NCI-H1417 (cell line): ENCODE measurements around the gene FAM131B.
A peak's percentile ranks its signal among the peaks of the same experiment; 100 is the strongest.

Source experiments
- DNase-seq, 3 experiments: peaks; one replicate each; lab custom pipeline; 2025; lab: John Stamatoyannopoulos, UW

FAM131B gene

GRCh38 chr7:143382791-143383641 is 20.5 kb upstream of the FAM131B start:
- DNase-seq, result no peak

GRCh38 chr7:143382126-143382790 is 19.7 kb upstream of the FAM131B start:
- no peak for DNase-seq

- DNase-seq, result peak in 1 of 3 experiments; percentile 59
Observed at GRCh38 chr7:143381427-143382125, 19.1 kb upstream of the FAM131B start.

GRCh38 chr7:143380646-143381426 is 18.3 kb upstream of the FAM131B start, which contains the start of gene ZYX:
Gene ZYX (plus strand): TSS chr7:143381345. CDS start chr7:143381572, 227 bp downstream.
- DNase-seq, result peak in 2 of 3 experiments; percentile 82 to 85

GRCh38 chr7:143380260-143380645 is 17.7 kb upstream of the FAM131B start:
- DNase-seq, result peak; percentile 14 to 87 (median 87)

- DNase-seq, result no peak
Observed at GRCh38 chr7:143379611-143380259, 17.2 kb upstream of the FAM131B start.

- DNase-seq, result no peak
Observed at GRCh38 chr7:143376396-143376795, 13.9 kb upstream of the FAM131B start.

- DNase-seq, result no peak
Observed at GRCh38 chr7:143375298-143376034, 13.0 kb upstream of the FAM131B start.

- DNase-seq, result no peak
Observed at GRCh38 chr7:143374561-143374960, 12.0 kb upstream of the FAM131B start.

- peak in 1 of 3 experiments; percentile 6 for DNase-seq
Observed at GRCh38 chr7:143373255-143373794, 10.8 kb upstream of the FAM131B start.

- no peak for DNase-seq
Observed at GRCh38 chr7:143372070-143372469, 9.6 kb upstream of the FAM131B start.

- peak in 2 of 3 experiments; percentile 56 to 85 for DNase-seq
Observed at GRCh38 chr7:143369678-143370651, 7.5 kb upstream of the FAM131B start.

GRCh38 chr7:143368387-143368786 is 5.9 kb upstream of the FAM131B start:
- DNase-seq, result no peak

- peak in 1 of 3 experiments; percentile 22 for DNase-seq
Observed at GRCh38 chr7:143367972-143368371, 5.5 kb upstream of the FAM131B start.

- DNase-seq, result peak in 1 of 3 experiments; percentile 70
Observed at GRCh38 chr7:143363016-143363937, 764 bp upstream of the FAM131B start.

GRCh38 chr7:143361552-143362130 is 872 bp downstream of the FAM131B start:
- peak in 2 of 3 experiments; percentile 88 to 94 for DNase-seq
